Colonic mucosa (tissue), 4 donors: ENCODE measurements around the gene SLC25A44. TPM values are rescaled to one million over a fixed set of nuclear protein-coding genes. Genes with fewer than 3 reads are reported as not detected.
A peak's percentile ranks its signal among the peaks of the same experiment; 100 is the strongest.

Experiments
- DNase-seq: peaks from one replicate; pipeline ENCODE4 v3.0.0-alpha.2; 2020
- H3K27ac ChIP-seq: fragments of 200-600 bp; one replicate; pipeline ENCODE4 v1.8.0; 2021
- H3K27me3 ChIP-seq: fragments of 200-600 bp; one replicate; pipeline ENCODE4 v1.8.0; 2021
- H3K36me3 ChIP-seq: fragments of 200-600 bp; one replicate; pipeline ENCODE4 v1.8.0; 2021
- H3K4me1 ChIP-seq: fragments of 200-600 bp; one replicate; pipeline ENCODE4 v1.8.0; 2021; ENCODE audit warnings: mild to moderate bottlenecking
- H3K4me3 ChIP-seq: fragments of 200-600 bp; one replicate; pipeline ENCODE4 v1.8.0; 2021
- H3K9ac ChIP-seq, 2 donors: one replicate each; pipeline ENCODE4 v1.7.0; 2013; ENCODE audit warnings: control low read depth in 2 of 2, low read depth in 2 of 2, low read length in 2 of 2
- H3K9me3 ChIP-seq: fragments of 200-600 bp; one replicate; pipeline ENCODE4 v1.8.0; 2021
- CTCF ChIP-seq: fragments of 200-600 bp; IDR thresholded peaks from one replicate; pipeline ENCODE4 v1.8.0; 2022; ENCODE audit warnings: antibody characterized with exemption, mild to moderate bottlenecking
- intact Hi-C: fragments of 100-400 bp; cut with DNase I; formaldehyde crosslinking; loops from one replicate; pipeline ENCODE4 v1.14.1; 2022
- total RNA-seq, 2 donors: library from RNA; stranded (reverse); fragmentation: NEBNext Ultra II Directional in 1 of 2; extraction: Animal tissue kit (Norgen Biotek cat#: 25700) in 1 of 2; gene quantifications; one replicate each; pipeline ENCODE4 v1.2.1, GENCODE V29; 2021
- donor health status: healthy.
- donor health status: DM: no; HTN: no; CAD: no.
- donor health status: DM: no; HTN: no; CAD: no.

SLC25A44 gene
- total RNA-seq, 2 donors from 2014 or later = 23.6 to 26.8 TPM

GRCh38 chr1:156152628-156153027 lies 41.3 kb upstream of the SLC25A44 start:
- Histone ChIP-seq H3K27ac (no peak overlapping the region), H3K36me3 (no peaks in the 10 kb centered on the region), H3K4me1 (no peaks in the 10 kb centered on the region), H3K9ac (no peak overlapping the region), H3K4me3 (no peak overlapping the region), H3K27me3 (no peaks in the 10 kb centered on the region), H3K9me3 (no peaks in the 10 kb centered on the region)
- no peak for DNase-seq
- intact Hi-C loops = no loop called here
- TF ChIP-seq CTCF = no peak

- Histone ChIP-seq H3K9ac (peak within 1 kb of the TSS in 1 of 2 donors; percentile 20), H3K4me3 (peak within 1 kb of the TSS; percentile 4), H3K4me1 (no peaks in the 10 kb centered on the region), H3K27ac (no peak within 1 kb of the TSS), H3K27me3 (no peaks in the 10 kb centered on the region), H3K36me3 (no peaks in the 10 kb centered on the region), H3K9me3 (no peaks in the 10 kb centered on the region)
- peak; percentile 63 for DNase-seq
- intact Hi-C loops = no loop called here
- no peak for TF ChIP-seq CTCF
Observed at GRCh38 chr1:156153362-156153761, 40.5 kb upstream of the SLC25A44 start, which contains the start of gene SEMA4A. TSS of gene SEMA4A (plus strand) at chr1:156153585. CDS start at chr1:156154579, 994 bp downstream.

- intact Hi-C loops = no loop called here
- Histone ChIP-seq H3K27ac (no peak overlapping the region), H3K9me3 (no peaks in the 10 kb centered on the region), H3K4me1 (no peaks in the 10 kb centered on the region), H3K36me3 (no peaks in the 10 kb centered on the region), H3K4me3 (peak overlapping the region; percentile 4), H3K9ac (no peak overlapping the region), H3K27me3 (no peaks in the 10 kb centered on the region)
- TF ChIP-seq CTCF = no peak
- no peak for DNase-seq
Observed at GRCh38 chr1:156154317-156154749, 39.6 kb upstream of the SLC25A44 start.

- no peak overlapping the region for H3K9ac ChIP-seq
- H3K27ac ChIP-seq = no peak overlapping the region
- no peak overlapping the region for H3K4me3 ChIP-seq
- H3K4me1 ChIP-seq = no peaks in the 10 kb centered on the region
- H3K9me3 ChIP-seq = no peaks in the 10 kb centered on the region
- no peak for DNase-seq
- no peak for TF ChIP-seq CTCF
- intact Hi-C loops = no loop called here
- H3K27me3 ChIP-seq = no peaks in the 10 kb centered on the region
- H3K36me3 ChIP-seq = no peaks in the 10 kb centered on the region
Observed at GRCh38 chr1:156155756-156156510, 38.0 kb upstream of the SLC25A44 start.

- H3K9ac ChIP-seq = no peak overlapping the region
- intact Hi-C loops = no loop called here
- H3K36me3 ChIP-seq = no peaks in the 10 kb centered on the region
- peaks cover 4% of the 10 kb centered on the region for H3K4me1 ChIP-seq
- DNase-seq = no peak
- H3K27me3 ChIP-seq = no peaks in the 10 kb centered on the region
- no peak overlapping the region for H3K27ac ChIP-seq
- TF ChIP-seq CTCF = no peak
- H3K4me3 ChIP-seq = no peak overlapping the region
- no peaks in the 10 kb centered on the region for H3K9me3 ChIP-seq
Observed at GRCh38 chr1:156157506-156157905, 36.4 kb upstream of the SLC25A44 start.
